ENCODE results near the gene SCN5A.
A peak's percentile ranks its signal among the peaks of the same experiment; 100 is the strongest.

Gene SCN5A

DNA sequence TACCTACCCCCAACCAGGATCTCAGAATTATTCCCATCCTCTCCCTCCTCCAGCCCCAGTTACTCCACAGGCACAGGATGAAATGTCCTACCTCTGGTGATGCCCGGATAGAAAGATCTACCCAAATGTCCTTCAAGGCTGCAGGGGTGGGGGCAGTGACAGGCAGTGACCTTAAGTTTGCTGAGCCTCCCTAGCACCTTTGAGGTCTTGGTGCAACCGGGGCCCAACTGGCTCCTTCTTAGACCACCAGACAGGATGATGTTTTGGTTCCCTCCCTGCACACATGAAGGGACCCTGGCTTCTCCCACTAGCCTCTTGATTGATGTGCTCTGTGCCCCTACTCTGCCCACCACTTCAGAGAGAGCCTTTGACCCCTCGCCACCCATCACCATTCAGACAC, 117.0 kb downstream of the SCN5A start:
- no peak for DNase-seq

DNA sequence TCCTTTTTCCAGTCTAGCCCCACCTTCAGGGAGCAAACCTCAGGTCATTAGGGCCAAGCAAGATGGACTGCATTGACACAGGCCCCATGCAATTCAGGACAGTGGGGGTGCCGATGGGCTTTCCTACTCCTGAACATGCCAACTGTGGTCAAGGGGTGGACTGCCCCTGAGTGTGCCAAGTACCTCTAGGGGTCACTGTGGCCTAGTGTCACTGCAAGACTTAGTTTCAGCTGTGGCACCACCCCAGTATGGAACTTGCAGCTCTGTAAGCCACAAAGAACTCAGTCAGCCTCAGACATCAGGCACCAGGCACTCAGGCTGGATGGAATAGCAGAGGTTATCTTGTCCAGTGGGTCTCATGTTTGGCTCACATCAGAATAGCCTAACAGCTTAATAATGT, 121.0 kb downstream of the SCN5A start:
- DNase-seq = no peak

DNA sequence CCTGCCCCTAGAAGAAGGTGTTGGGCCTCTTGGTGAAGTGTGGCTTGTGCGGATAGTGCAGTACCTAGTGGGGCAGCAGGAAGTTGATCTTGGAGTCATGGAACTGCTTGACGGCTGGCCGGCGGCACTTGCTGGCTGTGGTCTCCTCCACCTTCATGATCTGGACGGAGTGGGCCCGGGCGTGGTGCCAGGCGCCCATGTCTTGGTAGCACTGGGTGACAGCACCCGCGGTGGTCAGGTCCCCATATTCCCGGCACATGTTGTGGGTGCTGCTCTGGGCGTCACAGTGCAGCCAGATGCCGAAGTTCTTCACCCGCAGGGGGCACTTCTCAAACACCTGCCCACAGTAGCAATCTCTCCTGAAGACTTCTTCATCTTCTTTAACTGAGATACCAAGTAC, 122.7 kb downstream of the SCN5A start:
- DNase-seq = no peak

DNA sequence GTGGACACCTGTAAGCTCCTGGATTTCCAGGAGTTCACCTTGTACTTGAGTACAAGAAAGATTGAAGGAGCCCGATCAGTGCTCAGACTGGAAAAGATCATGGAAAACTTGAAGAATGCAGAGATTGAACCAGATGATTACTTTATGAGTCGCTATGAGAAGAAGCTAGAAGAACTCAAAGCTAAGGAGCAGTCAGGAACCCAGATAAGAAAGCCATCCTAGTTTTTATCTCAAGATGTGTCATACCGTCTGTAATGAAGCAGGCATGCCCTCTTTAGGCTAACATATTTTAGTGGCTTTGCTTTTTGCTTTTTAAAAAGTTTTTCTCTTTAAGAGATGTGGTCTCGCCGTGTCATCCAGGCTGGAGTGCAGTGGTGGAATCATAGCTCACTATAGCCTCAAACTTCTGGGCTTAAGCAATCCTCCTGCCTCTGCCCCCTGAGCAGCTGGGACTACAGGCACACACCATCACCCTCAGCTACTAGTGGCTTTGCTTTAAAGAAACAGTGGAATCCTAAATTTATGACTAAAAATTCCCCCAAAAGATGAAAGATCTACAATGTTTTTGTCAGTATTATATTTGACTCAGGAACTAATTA, 125.2 kb downstream of the SCN5A start:
- no peak for DNase-seq

DNA sequence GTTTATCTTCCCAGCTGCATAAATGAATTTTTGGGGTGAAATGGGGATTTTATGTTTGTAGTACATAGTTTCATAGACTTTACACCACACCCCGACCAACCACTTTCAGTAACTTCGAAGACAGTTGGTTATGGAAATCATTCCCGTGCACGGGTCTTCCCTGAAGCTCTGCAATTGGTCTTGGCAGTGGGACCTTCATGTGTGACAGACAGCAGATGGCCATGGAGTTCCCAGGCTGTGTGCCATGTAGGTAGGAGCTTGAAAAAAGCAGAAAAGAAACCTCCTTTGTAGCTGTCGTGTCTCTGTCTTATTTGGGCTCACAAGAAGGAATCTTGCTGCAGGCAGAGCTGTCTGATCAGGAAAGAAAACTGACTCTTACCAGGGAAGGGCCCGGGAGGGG, 127.5 kb downstream of the SCN5A start:
- DNase-seq = no peak

DNA sequence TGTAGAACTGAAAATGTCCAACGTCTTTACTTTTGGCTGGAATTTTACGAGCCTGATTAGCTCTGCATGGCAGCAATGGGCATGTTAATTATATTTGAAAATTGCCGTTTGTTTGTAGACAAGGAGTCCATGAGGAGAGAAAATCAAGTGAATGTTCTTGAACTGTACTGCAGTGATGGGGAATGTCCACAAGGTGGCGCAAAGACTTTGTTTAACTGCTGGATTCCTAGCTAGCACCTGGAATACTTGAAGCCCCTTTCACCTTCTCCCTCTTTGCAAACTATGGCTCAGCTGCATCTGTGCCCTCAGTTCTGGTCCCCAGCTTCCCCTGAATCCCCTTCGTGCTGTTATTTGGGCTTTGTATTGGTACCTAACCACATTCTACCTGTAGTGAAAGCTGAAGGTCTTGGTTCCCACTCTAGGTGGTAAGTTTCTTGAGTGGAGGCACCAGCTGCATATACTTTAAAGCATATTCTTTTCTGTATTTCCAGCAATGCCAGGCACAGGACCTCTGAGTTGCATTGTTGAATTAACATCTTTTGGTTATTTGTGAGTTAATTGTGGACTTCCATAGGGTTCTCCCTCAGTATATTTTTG, 128.0 kb downstream of the SCN5A start:
- DNase-seq = peak; percentile 66

DNA sequence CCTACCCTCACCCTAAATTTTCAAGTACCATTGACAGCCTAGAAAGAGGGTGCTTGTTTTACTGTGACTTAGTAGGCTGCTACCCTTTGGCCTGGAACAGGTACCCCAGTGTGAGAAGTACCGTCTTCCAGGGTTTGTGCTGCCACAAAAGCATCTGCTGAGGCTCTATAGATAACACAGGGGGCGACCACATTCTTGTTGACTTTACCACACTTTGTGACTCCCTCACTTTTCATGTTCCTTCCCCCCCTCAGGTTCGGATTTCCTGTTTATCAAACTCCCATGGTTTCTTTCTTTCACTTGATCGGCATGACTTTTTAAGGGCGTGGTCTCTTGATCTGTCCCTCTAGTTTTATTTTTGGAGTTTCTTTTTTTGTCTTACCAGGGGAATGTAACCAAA, 129.8 kb downstream of the SCN5A start:
- no peak for DNase-seq

DNA sequence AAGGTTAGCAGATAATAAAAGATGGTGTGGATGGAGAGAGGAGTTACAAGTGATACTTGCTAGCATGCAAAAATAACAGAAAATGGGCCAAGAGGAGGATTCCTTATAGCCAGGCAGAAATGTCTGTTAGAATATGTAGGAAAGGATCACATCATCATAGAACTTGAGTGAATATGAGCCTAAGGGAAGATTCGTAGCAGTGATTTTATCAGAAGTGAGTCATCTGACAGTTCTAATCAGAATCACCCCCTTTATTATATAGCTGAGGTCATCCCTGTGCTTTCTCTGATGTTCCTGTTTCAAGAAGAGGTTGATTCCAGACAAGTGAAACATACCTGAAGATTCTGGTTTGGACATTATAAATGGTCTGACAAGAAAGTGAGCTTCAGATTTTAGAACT, 130.5 kb downstream of the SCN5A start:
- DNase-seq = no peak

DNA sequence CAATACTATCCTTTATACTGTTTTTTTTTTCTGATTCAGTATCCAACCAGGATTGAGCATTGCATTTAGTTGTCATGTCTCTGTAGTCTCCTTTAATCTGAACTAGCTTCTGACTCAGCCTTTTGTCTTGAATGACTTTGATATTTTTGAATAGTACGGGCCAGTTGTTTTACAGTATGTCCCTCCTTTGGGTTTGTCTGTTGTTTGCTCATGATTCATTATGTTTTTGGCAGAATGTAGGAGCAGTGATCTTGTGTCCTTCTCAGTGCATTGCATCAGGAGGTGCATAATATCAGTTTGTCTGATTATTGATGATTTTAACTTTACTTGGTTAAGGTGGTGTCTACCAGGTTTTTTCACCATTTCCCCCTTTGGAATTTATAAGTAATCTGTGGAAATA, 132.8 kb downstream of the SCN5A start:
- DNase-seq = no peak

DNA sequence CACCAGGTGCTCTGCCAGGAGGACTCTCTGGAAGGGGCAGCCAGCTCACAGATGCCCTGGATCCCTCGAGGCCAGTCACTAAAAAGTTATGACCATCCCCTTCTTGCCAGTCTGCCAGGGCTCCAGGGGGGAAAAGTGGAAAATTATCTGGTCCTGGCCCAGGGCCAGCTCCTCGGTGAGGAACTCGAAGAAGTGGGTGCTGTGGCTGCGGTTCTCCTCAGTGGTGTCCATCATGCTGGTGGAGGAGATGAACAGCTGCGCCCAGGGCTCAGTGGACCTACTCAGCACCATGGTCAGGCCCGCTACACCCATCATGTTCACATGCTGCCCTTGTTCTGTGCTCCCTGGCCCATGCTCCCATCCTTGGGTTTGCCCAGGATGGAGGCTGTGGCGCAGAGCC, 134.1 kb downstream of the SCN5A start:
- no peak for DNase-seq

DNA sequence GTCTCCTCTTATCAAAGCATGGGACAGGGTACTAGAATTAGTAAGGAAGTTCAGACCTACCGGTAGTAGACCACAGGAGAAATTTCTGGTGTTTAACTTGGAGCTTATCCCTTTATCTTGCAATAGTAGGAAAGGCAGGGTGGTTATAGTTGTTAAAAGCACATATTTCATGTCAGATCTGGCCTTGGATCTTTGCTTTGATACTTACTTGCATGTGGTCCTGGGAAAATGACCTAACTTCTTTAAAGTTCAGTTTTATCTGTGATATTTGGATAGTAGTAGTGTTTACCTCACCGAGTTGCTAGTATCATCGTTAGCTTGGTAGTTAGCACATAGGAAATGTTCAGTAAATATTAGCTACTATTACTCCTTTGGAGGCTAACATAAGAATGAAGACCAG, 137.9 kb downstream of the SCN5A start:
- no peak for DNase-seq

DNA sequence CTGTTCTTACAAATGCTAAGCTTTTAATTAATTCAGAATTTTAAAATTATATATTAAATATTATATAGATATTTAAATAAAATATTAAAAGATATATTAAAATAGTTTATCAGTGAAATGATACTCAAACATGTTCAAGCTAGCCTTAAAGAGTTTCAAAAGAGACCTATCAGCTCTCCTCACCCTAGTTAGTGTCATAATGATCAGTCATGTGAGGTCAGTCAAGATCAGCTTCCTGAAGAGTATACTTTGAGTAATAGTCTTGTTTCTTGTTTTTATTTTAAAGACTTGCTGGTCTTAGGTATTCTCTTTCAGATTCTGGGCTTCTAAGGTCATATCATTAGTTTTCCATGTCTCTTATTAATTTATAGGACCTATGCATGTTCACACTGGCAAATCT, 138.9 kb downstream of the SCN5A start:
- DNase-seq = no peak

DNA sequence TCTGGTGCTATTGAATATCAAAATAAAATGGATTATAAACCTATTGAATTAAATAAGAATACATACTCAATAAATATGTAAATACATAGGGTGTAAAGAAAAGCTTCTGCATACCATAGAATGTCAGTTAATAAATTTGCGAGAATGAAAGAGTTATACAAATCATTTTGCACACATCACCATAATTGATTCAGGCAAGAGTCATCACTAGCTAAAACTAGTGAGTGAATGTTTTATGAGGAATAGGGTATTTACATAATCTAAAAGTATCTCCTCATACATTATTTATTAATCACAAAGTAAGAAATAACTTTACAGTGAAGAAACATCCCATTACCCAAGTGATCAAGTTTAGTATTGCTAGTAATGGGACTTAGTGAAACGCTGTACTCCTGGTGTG, 139.8 kb downstream of the SCN5A start:
- DNase-seq = no peak

DNA sequence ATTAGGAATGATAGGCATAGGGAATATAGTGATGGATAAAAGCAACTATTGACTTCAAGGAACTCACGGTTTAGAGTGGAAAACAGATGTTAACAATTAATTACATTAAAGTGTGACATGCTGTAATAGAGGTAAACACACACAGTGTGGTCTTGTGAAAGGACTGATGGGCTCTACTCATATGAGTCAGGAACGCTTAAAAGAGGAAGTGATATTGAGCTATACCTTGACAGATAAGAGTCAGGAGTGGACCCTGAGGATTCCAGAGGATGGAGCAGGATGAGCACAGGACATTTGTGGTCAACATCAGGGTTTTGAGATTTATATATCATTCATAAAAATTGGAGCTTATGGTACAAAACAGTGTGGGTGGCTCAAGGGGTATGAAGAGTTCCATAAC, 142.4 kb downstream of the SCN5A start:
- no peak for DNase-seq

DNA sequence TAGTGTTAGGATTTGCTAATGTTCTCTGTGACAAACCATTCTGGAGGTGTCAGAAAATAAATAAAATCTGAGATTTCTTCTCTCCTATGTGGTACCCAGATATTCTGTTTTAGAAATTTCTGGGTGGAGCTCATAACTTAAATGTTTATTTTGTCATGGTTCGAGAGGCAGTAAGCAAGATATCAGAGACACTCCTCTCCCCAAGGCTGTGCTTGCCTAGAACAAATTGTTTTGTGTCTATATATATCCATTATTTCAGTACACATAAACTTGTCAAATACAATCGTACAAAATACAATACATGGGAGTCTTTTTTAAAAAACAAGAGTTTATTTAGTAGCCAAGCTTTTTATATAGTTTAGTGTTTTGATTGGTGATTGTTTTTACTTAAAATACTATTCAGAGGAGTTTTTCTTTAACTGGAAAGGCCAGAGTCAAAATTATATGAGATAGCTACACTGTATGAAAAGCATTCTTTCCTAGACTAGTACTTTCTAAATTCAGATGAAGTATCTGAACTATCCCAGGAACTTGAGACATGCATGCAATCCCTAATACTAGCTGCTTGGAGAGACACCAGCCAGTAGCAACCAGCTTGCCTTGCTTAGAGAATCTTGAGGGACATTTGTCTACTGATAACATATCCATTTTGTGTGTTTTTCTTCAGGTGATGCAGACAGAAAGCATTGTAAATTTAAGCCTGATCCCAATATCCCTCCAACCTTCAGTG, 148.6 kb downstream of the SCN5A start:
- DNase-seq = no peak

Data from NCI-H526 treated with DMSO at 0.1 percent for 48 hours (cell line).